HepG2 (cell line): ENCODE results near the gene CAPG. TPM values are rescaled to one million over a fixed set of nuclear protein-coding genes. Genes with fewer than 3 reads are reported as not detected.

ENCODE experiments used
- FLYWCH1 ChIP-seq: sonication (generic); formaldehyde crosslinking; IDR thresholded peaks from 2 replicates; pipeline ENCODE4 v1.8.1; 2023; ENCODE audit warnings: mild to moderate bottlenecking, missing genetic modification reagents
- GATAD1 ChIP-seq: IDR thresholded peaks from 2 replicates; pipeline ENCODE4 v1.6.1; 2016; ENCODE audit warnings: missing genetic modification reagents, missing compliant biosample characterization
- SCMH1 ChIP-seq: sonication (generic); formaldehyde crosslinking; IDR thresholded peaks from 2 replicates; pipeline ENCODE4 v1.9.0; 2021; ENCODE audit warnings: missing genetic modification reagents, mild to moderate bottlenecking, borderline replicate concordance
- SMARCE1 ChIP-seq: fragments of 450-650 bp; IDR thresholded peaks from 2 replicates; pipeline ENCODE4 v1.6.1; 2017; ENCODE audit warnings: borderline replicate concordance
- TFDP2 ChIP-seq: sonication (generic); formaldehyde crosslinking; IDR thresholded peaks from 2 replicates; pipeline ENCODE4 v1.4.0; 2020; ENCODE audit warnings: missing genetic modification reagents
- ZNF282 ChIP-seq: fragments of 450-650 bp; IDR thresholded peaks from 2 replicates; pipeline ENCODE4 v1.6.1; 2018; ENCODE audit not compliant: partially characterized antibody
- ZNF503 ChIP-seq: sonication (generic); formaldehyde crosslinking; IDR thresholded peaks from 2 replicates; pipeline ENCODE4 v1.4.0; 2020; ENCODE audit warnings: missing genetic modification reagents
- ZNF639 ChIP-seq: conservative IDR thresholded peaks from 2 replicates; pipeline ENCODE4 v1.6.1; 2018; ENCODE audit warnings: missing genetic modification reagents
- ZNF7 ChIP-seq: IDR thresholded peaks from 2 replicates; pipeline ENCODE4 v1.6.1; 2016; ENCODE audit warnings: missing biosample characterization, missing genetic modification reagents
- polyA plus RNA-seq, 8 experiments: library from polyadenylated mRNA; depleted of rRNA in 3 of 8; stranded (reverse) in 7 of 8; unstranded in 1 of 8; fragments of >200 nt; fragmentation: Illumina TruSeq in 4 of 8; extraction: Trizol in 4 of 8; gene quantifications; 2 replicates each; pipeline versions ENCODE4 v1.2.1 to v1.2.3, GENCODE V29; 2011 to 2016; ENCODE audit warnings: low read depth in 4 of 8, missing spikeins in 1 of 8, mixed read lengths in 1 of 8; ENCODE audit not compliant: insufficient read depth in 1 of 8
- total RNA-seq, 5 experiments: library from RNA; depleted of rRNA; stranded (reverse); fragments of >200 nt; fragmentation: Illumina TruSeq; extraction: Trizol; gene quantifications; 2 replicates each; pipeline ENCODE4 v1.2.3, GENCODE V29; 2016; ENCODE audit warnings: low read depth in 1 of 5
- TF ChIP-seq, protein P1 (sequence below), 2 experiments: sonication (generic) in 1 of 2; formaldehyde crosslinking in 1 of 2; IDR thresholded peaks; 2 replicates each; pipeline versions ENCODE4 v1.6.1 to v1.9.0; 2014 to 2022; ENCODE audit warnings: antibody characterized with exemption in 1 of 2, borderline replicate concordance in 1 of 2, inconsistent platforms in 1 of 2, low read depth in 1 of 2, missing genetic modification reagents in 1 of 2
- TF ChIP-seq, protein P2 (sequence below): sonication (generic); formaldehyde crosslinking; conservative IDR thresholded peaks from 2 replicates; pipeline ENCODE4 v1.4.0; 2020; ENCODE audit warnings: missing genetic modification reagents
- TF ChIP-seq, protein P3 (sequence below): sonication (generic); formaldehyde crosslinking; IDR thresholded peaks from 2 replicates; pipeline ENCODE4 v1.4.0; 2020; ENCODE audit warnings: low read depth, missing genetic modification reagents

CAPG gene
- total and polyA plus RNA-seq, 2 of the 13 experiments (the other 11 are each of a cell fraction or from before 2014, with no cell fraction given), result 12.7 to 18.2 TPM

DNA sequence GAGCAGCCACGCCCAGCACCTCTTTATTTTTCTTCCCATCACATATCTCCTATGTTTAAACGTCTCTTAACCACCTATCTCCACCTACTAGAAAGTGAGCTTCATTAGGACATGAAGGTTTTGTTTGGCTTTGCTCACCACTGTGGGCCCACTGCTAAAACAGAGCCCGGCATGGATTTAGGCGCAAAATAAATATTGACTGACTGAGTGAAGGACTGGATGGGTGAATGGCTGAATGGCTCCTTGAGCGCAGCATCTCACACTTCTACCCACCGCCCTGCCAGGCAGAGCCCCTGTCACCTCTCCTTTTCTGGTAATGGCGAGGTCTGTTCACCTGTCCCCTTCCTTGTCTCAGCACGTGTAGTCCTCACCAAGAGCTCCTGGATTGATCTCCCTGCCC is 10.1 kb downstream of the CAPG start (continued):
- TF ChIP-seq, protein P1, sequence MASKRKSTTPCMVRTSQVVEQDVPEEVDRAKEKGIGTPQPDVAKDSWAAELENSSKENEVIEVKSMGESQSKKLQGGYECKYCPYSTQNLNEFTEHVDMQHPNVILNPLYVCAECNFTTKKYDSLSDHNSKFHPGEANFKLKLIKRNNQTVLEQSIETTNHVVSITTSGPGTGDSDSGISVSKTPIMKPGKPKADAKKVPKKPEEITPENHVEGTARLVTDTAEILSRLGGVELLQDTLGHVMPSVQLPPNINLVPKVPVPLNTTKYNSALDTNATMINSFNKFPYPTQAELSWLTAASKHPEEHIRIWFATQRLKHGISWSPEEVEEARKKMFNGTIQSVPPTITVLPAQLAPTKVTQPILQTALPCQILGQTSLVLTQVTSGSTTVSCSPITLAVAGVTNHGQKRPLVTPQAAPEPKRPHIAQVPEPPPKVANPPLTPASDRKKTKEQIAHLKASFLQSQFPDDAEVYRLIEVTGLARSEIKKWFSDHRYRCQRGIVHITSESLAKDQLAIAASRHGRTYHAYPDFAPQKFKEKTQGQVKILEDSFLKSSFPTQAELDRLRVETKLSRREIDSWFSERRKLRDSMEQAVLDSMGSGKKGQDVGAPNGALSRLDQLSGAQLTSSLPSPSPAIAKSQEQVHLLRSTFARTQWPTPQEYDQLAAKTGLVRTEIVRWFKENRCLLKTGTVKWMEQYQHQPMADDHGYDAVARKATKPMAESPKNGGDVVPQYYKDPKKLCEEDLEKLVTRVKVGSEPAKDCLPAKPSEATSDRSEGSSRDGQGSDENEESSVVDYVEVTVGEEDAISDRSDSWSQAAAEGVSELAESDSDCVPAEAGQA (IDR thresholded peaks at IDR 0.05; ENCODE audit: low read depth), result no peak
- TF ChIP-seq, protein P1 (CRISPR knock-in tag; IDR thresholded peaks at IDR 0.05; ENCODE audit: borderline replicate concordance), result no peak
- no peak for TF ChIP-seq FLYWCH1 (CRISPR knock-in tag)
- TF ChIP-seq TFDP2, result no peak
- no peak for TF ChIP-seq GATAD1 (CRISPR knock-in tag)
- TF ChIP-seq ZNF282, result no peak
- TF ChIP-seq, protein P2, sequence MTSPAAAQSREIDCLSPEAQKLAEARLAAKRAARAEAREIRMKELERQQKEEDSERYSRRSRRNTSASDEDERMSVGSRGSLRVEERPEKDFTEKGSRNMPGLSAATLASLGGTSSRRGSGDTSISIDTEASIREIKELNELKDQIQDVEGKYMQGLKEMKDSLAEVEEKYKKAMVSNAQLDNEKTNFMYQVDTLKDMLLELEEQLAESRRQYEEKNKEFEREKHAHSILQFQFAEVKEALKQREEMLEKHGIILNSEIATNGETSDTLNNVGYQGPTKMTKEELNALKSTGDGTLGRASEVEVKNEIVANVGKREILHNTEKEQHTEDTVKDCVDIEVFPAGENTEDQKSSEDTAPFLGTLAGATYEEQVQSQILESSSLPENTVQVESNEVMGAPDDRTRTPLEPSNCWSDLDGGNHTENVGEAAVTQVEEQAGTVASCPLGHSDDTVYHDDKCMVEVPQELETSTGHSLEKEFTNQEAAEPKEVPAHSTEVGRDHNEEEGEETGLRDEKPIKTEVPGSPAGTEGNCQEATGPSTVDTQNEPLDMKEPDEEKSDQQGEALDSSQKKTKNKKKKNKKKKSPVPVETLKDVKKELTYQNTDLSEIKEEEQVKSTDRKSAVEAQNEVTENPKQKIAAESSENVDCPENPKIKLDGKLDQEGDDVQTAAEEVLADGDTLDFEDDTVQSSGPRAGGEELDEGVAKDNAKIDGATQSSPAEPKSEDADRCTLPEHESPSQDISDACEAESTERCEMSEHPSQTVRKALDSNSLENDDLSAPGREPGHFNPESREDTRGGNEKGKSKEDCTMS (CRISPR knock-in tag), result no peak
- TF ChIP-seq ZNF503 (CRISPR knock-in tag), result no peak
- no peak for TF ChIP-seq SCMH1 (CRISPR knock-in tag)
- TF ChIP-seq ZNF639 (CRISPR knock-in tag), result no peak
- no peak for TF ChIP-seq ZNF7 (CRISPR knock-in tag)
- TF ChIP-seq, protein P3, sequence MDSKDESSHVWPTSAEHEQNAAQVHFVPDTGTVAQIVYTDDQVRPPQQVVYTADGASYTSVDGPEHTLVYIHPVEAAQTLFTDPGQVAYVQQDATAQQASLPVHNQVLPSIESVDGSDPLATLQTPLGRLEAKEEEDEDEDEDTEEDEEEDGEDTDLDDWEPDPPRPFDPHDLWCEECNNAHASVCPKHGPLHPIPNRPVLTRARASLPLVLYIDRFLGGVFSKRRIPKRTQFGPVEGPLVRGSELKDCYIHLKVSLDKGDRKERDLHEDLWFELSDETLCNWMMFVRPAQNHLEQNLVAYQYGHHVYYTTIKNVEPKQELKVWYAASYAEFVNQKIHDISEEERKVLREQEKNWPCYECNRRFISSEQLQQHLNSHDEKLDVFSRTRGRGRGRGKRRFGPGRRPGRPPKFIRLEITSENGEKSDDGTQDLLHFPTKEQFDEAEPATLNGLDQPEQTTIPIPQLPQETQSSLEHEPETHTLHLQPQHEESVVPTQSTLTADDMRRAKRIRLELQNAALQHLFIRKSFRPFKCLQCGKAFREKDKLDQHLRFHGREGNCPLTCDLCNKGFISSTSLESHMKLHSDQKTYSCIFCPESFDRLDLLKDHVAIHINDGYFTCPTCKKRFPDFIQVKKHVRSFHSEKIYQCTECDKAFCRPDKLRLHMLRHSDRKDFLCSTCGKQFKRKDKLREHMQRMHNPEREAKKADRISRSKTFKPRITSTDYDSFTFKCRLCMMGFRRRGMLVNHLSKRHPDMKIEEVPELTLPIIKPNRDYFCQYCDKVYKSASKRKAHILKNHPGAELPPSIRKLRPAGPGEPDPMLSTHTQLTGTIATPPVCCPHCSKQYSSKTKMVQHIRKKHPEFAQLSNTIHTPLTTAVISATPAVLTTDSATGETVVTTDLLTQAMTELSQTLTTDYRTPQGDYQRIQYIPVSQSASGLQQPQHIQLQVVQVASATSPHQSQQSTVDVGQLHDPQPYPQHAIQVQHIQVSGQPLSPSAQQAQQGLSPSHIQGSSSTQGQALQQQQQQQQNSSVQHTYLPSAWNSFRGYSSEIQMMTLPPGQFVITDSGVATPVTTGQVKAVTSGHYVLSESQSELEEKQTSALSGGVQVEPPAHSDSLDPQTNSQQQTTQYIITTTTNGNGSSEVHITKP (CRISPR knock-in tag), result no peak
- TF ChIP-seq SMARCE1, result no peak
